H9 (cell line): ENCODE measurements around the gene ABCC4. TPM values are rescaled to one million over a fixed set of nuclear protein-coding genes. Genes with fewer than 3 reads are reported as not detected.

Experiments
- DNase-seq: peaks from one replicate; pipeline ENCODE4 v3.0.0-alpha.2; 2017
- H2AFZ ChIP-seq: one replicate; pipeline ENCODE4 v1.6.1; 2013; ENCODE audit warnings: mild to moderate bottlenecking, low read length, control low read depth, moderate library complexity
- H2AK5ac ChIP-seq: 2 replicates; pipeline ENCODE4 v1.6.1; 2013; ENCODE audit warnings: low read length, control low read depth, mixed read lengths; ENCODE audit not compliant: insufficient read length
- H2BK120ac ChIP-seq: one replicate; pipeline ENCODE4 v1.6.1; 2013; ENCODE audit warnings: low read depth, mild to moderate bottlenecking, low read length, control low read depth, inconsistent platforms; ENCODE audit not compliant: poor library complexity, severe bottlenecking
- H2BK12ac ChIP-seq: 2 replicates; pipeline ENCODE4 v1.6.1; 2013; ENCODE audit warnings: low read length, control low read depth, mixed read lengths, low read depth; ENCODE audit not compliant: insufficient read length
- H2BK15ac ChIP-seq: 2 replicates; pipeline ENCODE4 v1.6.1; 2013; ENCODE audit warnings: low read depth, low read length, control low read depth
- H2BK20ac ChIP-seq: one replicate; pipeline ENCODE4 v1.6.1; 2013; ENCODE audit warnings: low read depth, mild to moderate bottlenecking, low read length, control low read depth, inconsistent platforms; ENCODE audit not compliant: poor library complexity, severe bottlenecking
- H2BK5ac ChIP-seq: 2 replicates; pipeline ENCODE4 v1.6.1; 2013; ENCODE audit warnings: low read length, control low read depth, mixed read lengths; ENCODE audit not compliant: insufficient read length
- H3K14ac ChIP-seq: 2 replicates; pipeline ENCODE4 v1.6.1; 2013; ENCODE audit warnings: low read length, control low read depth; ENCODE audit not compliant: insufficient read depth
- H3K18ac ChIP-seq: 2 replicates; pipeline ENCODE4 v1.6.1; 2013; ENCODE audit warnings: low read depth, mild to moderate bottlenecking, mixed read lengths, low read length, control low read depth; ENCODE audit not compliant: insufficient read length
- H3K23ac ChIP-seq: 2 replicates; pipeline ENCODE4 v1.6.1; 2013; ENCODE audit warnings: low read length, control low read depth, mixed read lengths, low read depth; ENCODE audit not compliant: insufficient read length
- H3K23me2 ChIP-seq: 2 replicates; pipeline ENCODE4 v1.6.1; 2013; ENCODE audit warnings: low read depth, mild to moderate bottlenecking, mixed read lengths, low read length, control low read depth; ENCODE audit not compliant: insufficient read length, poor library complexity, severe bottlenecking
- H3K27ac ChIP-seq: 2 replicates; pipeline ENCODE4 v1.5.1; 2013; ENCODE audit warnings: low read length, control low read depth, mixed read lengths, low read depth; ENCODE audit not compliant: insufficient read length
- H3K27me3 ChIP-seq: 2 replicates; pipeline ENCODE4 v1.6.1; 2013; ENCODE audit warnings: low read length, control low read depth, inconsistent platforms; ENCODE audit not compliant: insufficient read depth
- H3K4ac ChIP-seq: 2 replicates; pipeline ENCODE4 v1.6.1; 2013; ENCODE audit warnings: low read depth, mild to moderate bottlenecking, control low read depth, inconsistent platforms, low read length, moderate library complexity
- H3K4me1 ChIP-seq: 2 replicates; pipeline ENCODE4 v1.6.1; 2013; ENCODE audit warnings: low read length, control low read depth, inconsistent platforms; ENCODE audit not compliant: insufficient read depth
- H3K4me2 ChIP-seq: 2 replicates; pipeline ENCODE4 v1.6.1; 2013; ENCODE audit warnings: low read length, control low read depth, mixed read lengths; ENCODE audit not compliant: insufficient read length, insufficient read depth
- H3K56ac ChIP-seq: 2 replicates; pipeline ENCODE4 v1.6.1; 2013; ENCODE audit warnings: low read depth, mild to moderate bottlenecking, mixed read lengths, low read length, control low read depth; ENCODE audit not compliant: insufficient read length
- H3K79me1 ChIP-seq: 2 replicates; pipeline ENCODE4 v1.6.1; 2013; ENCODE audit warnings: low read depth, mild to moderate bottlenecking, moderate library complexity, low read length, control low read depth, inconsistent platforms; ENCODE audit not compliant: insufficient read depth, poor library complexity, severe bottlenecking
- H3K79me2 ChIP-seq: 2 replicates; pipeline ENCODE4 v1.6.1; 2013; ENCODE audit warnings: low read length, control low read depth, inconsistent platforms; ENCODE audit not compliant: insufficient read depth
- H3K9ac ChIP-seq: 2 replicates; pipeline ENCODE4 v1.6.1; 2013; ENCODE audit warnings: low read length, control low read depth, mixed read lengths; ENCODE audit not compliant: insufficient read length; ENCODE audit errors: extremely low read depth
- H3K9me3 ChIP-seq: one replicate; pipeline ENCODE4 v1.6.1; 2013; ENCODE audit warnings: low read depth, low read length, inconsistent platforms; ENCODE audit not compliant: control insufficient read depth
- H3T11ph ChIP-seq: one replicate; pipeline ENCODE4 v1.6.1; 2013; ENCODE audit warnings: mild to moderate bottlenecking, low read length, control low read depth, inconsistent platforms
- H4K20me1 ChIP-seq: one replicate; pipeline ENCODE4 v1.6.1; 2013; ENCODE audit not compliant: control insufficient read depth, insufficient read length, insufficient read depth
- H4K5ac ChIP-seq: 2 replicates; pipeline ENCODE4 v1.6.1; 2013; ENCODE audit warnings: low read depth, mild to moderate bottlenecking, mixed read lengths, low read length, control low read depth; ENCODE audit not compliant: insufficient read length
- H4K8ac ChIP-seq: replicated peaks from 2 replicates; pipeline ENCODE4 v1.6.1; 2013; ENCODE audit warnings: low read length, control low read depth, mixed read lengths, low read depth; ENCODE audit not compliant: insufficient read length
- H4K91ac ChIP-seq: 2 replicates; pipeline ENCODE4 v1.6.1; 2013; ENCODE audit warnings: low read depth, mild to moderate bottlenecking, moderate library complexity, mixed read lengths, low read length, control low read depth; ENCODE audit not compliant: insufficient read length
- H3K27ac Mint-ChIP-seq, 3 experiments: 2 replicates in 2 of 3; 3 replicates in 1 of 3; pipeline ENCODE4 v1.8.0; 2020 to 2021; ENCODE audit warnings: mixed read lengths in 3 of 3, mild to moderate bottlenecking in 1 of 3, moderate library complexity in 1 of 3
- H3K27me3 Mint-ChIP-seq: 2 replicates; pipeline ENCODE4 v1.8.0; 2021; ENCODE audit warnings: low read depth, mild to moderate bottlenecking, moderate library complexity, mixed read lengths
- H3K36me3 Mint-ChIP-seq, 3 experiments: 2 replicates in 2 of 3; 3 replicates in 1 of 3; pipeline ENCODE4 v1.8.0; 2020 to 2021; ENCODE audit warnings: low read depth in 3 of 3, mixed read lengths in 3 of 3; ENCODE audit not compliant: insufficient read depth in 1 of 3
- H3K4me1 Mint-ChIP-seq, 2 experiments: 2 replicates each; pipeline ENCODE4 v1.8.0; 2020; ENCODE audit warnings: mixed read lengths in 2 of 2
- H3K4me3 Mint-ChIP-seq, 2 experiments: 2 replicates in 1 of 2; 3 replicates in 1 of 2; pipeline ENCODE4 v1.8.0; 2020 to 2021; ENCODE audit warnings: mild to moderate bottlenecking in 2 of 2, mixed read lengths in 2 of 2, moderate library complexity in 1 of 2
- H3K9me3 Mint-ChIP-seq, 2 experiments: 2 replicates in 1 of 2; 3 replicates in 1 of 2; pipeline ENCODE4 v1.8.0; 2020; ENCODE audit warnings: mild to moderate bottlenecking in 2 of 2, mixed read lengths in 2 of 2, moderate library complexity in 1 of 2
- CTCF ChIP-seq: fragments of 200-600 bp; sonication (generic); conservative IDR thresholded peaks from 3 replicates; pipeline ENCODE4 v1.8.0; 2021; ENCODE audit warnings: antibody characterized with exemption, mild to moderate bottlenecking
- WGBS: extraction: QIAGEN DNeasy Blood & Tissue Kit; methylation state at CpG from one replicate; pipeline ENCODE4 v1.1.7; 2013; ENCODE audit warnings: missing lambda C conversion rate, low lambda C conversion rate, mixed read lengths; ENCODE audit not compliant: insufficient read length; ENCODE audit errors: extremely low coverage; 5-methylcytosine and 5-hydroxymethylcytosine counted together
- total RNA-seq: library from RNA; stranded (reverse); gene quantifications from 2 replicates; pipeline ENCODE4 v1.2.1, GENCODE V29; 2021

Gene ABCC4
- total RNA-seq, 1 experiment from 2014 or later, result 5.9 TPM

GRCh38 chr13:95154413-95154886 is 146.8 kb downstream of the ABCC4 start:
- Histone ChIP-seq H2BK20ac (no peak overlapping the region), H3K79me1 (no peaks in the 10 kb centered on the region), H3K27me3 (no peaks in the 10 kb centered on the region), H3K18ac (no peak overlapping the region), H3K14ac (no peak overlapping the region), H4K20me1 (no peaks in the 10 kb centered on the region), H3K56ac (no peak overlapping the region), H3K23me2 (no peaks in the 10 kb centered on the region), H3K4me1 (peaks cover 6% of the 10 kb centered on the region; the same call in 1 of the 2 replicates), H3K4ac (no peak overlapping the region), H3K9ac (no peak overlapping the region), H3K27ac (no peak overlapping the region), H4K8ac (no peak overlapping the region), H4K5ac (no peak overlapping the region), H2BK12ac (no peak overlapping the region), H2BK15ac (no peak overlapping the region), H3K9me3 (no peaks in the 10 kb centered on the region), H3T11ph (no peak overlapping the region), H2AK5ac (no peak overlapping the region), H2AFZ (no peak overlapping the region), H2BK120ac (no peak overlapping the region), H3K79me2 (no peaks in the 10 kb centered on the region), H3K4me2 (no peak overlapping the region), H3K23ac (no peak overlapping the region), H4K91ac (no peak overlapping the region), H2BK5ac (no peak overlapping the region)
- H3K36me3 Mint-ChIP-seq, result peaks cover 0 to 2% (median 0%) of the 10 kb centered on the region in 3 experiments; a peak in 1 of 7 replicates
- H3K27me3 Mint-ChIP-seq, result peaks cover 5% of the 10 kb centered on the region
- H3K27ac Mint-ChIP-seq, result no peak overlapping the region
- peaks cover 35 to 38% of the 10 kb centered on the region in 2 experiments for H3K4me1 Mint-ChIP-seq
- no peak for TF ChIP-seq CTCF
- no peaks in the 10 kb centered on the region for H3K9me3 Mint-ChIP-seq
- no peak for DNase-seq
- peak overlapping the region in 1 of 2 experiments; percentile 13; a peak in 1 of 5 replicates for H3K4me3 Mint-ChIP-seq
- no CpG with 5 or more reads among the region's 3 CpGs for WGBS
